Measurements from ENCODE around the gene KCNJ12.
"Not testable (repeated sequence)": the region's sequence is repeated elsewhere in the genome, so short reads cannot be mapped to it uniquely, and the experiment has no call there.

Gene KCNJ12

GRCh38 chr17:21349358-21350050 lies 26.7 kb upstream of the KCNJ12 start:
- DNase-seq, result not testable (repeated sequence)

- not testable (repeated sequence) for DNase-seq
Observed at GRCh38 chr17:21350495-21350894, 25.7 kb upstream of the KCNJ12 start.

GRCh38 chr17:21351366-21352065 lies 24.6 kb upstream of the KCNJ12 start:
- no peak for DNase-seq

- DNase-seq, result no peak
Observed at GRCh38 chr17:21352221-21352980, 23.8 kb upstream of the KCNJ12 start.

GRCh38 chr17:21352981-21353265 lies 23.2 kb upstream of the KCNJ12 start:
- no peak for DNase-seq

GRCh38 chr17:21353326-21354010 lies 22.7 kb upstream of the KCNJ12 start:
- no peak for DNase-seq

- no peak for DNase-seq
Observed at GRCh38 chr17:21354796-21355385, 21.3 kb upstream of the KCNJ12 start.

- no peak for DNase-seq
Observed at GRCh38 chr17:21355586-21355985, 20.6 kb upstream of the KCNJ12 start.

GRCh38 chr17:21356537-21357127 lies 19.5 kb upstream of the KCNJ12 start:
- no peak for DNase-seq

GRCh38 chr17:21357281-21357680 lies 18.9 kb upstream of the KCNJ12 start:
- no peak for DNase-seq

- DNase-seq, result no peak
Observed at GRCh38 chr17:21357696-21358656, 18.2 kb upstream of the KCNJ12 start.

- DNase-seq, result no peak
Observed at GRCh38 chr17:21358682-21359482, 17.3 kb upstream of the KCNJ12 start.

GRCh38 chr17:21359483-21359840 lies 16.7 kb upstream of the KCNJ12 start:
- DNase-seq, result no peak

- DNase-seq, result no peak
Observed at GRCh38 chr17:21360048-21360447, 16.1 kb upstream of the KCNJ12 start.

- no peak for DNase-seq
Observed at GRCh38 chr17:21361020-21361809, 14.9 kb upstream of the KCNJ12 start.

- no peak for DNase-seq
Observed at GRCh38 chr17:21362331-21362931, 13.7 kb upstream of the KCNJ12 start.

- no peak for DNase-seq
Observed at GRCh38 chr17:21363776-21364642, 12.1 kb upstream of the KCNJ12 start.

- no peak for DNase-seq
Observed at GRCh38 chr17:21365016-21365415, 11.1 kb upstream of the KCNJ12 start.

All from NCI-H2081 (cell line).